Testis (tissue), 2 donors: ENCODE data around the gene LRRC47.

Experiments
- CTCF ChIP-seq, 3 experiments: fragments of 450-650 bp in 2 of 3; fragments of 200-600 bp in 1 of 3; sonication (generic) in 1 of 3; IDR thresholded peaks; one replicate each; pipeline ENCODE4 v1.5.1; 2016 to 2019; ENCODE audit warnings: antibody characterized with exemption in 3 of 3, mild to moderate bottlenecking in 2 of 3, moderate library complexity in 1 of 3
- POLR2A ChIP-seq: fragments of 450-650 bp; IDR thresholded peaks from one replicate; pipeline ENCODE4 v1.6.1; 2017; ENCODE audit warnings: antibody characterized with exemption, mild to moderate bottlenecking, moderate library complexity

- TF ChIP-seq POLR2A (no peak), CTCF (IDR thresholded peaks at IDR 0.05) (no peak)
Measured at GRCh38 chr1:3736708-3737107, 59.6 kb downstream of the LRRC47 start.
